ENCODE data around the gene ZNF320. TPM values are rescaled to one million over a fixed set of nuclear protein-coding genes. Genes with fewer than 3 reads are reported as not detected.
A peak's percentile ranks its signal among the peaks of the same experiment; 100 is the strongest.

ZNF320 gene
- total RNA-seq (2014; rRNA removed; shearing (Covaris generic)) = 20.6 and 32.3 TPM in 2 replicates
- 13.6 TPM in 2 replicates for polyA plus RNA-seq (2016; fragmentation: Nextera tagmentation; extraction: Ambion mirVana)
- long read RNA-seq, partial matches to known transcripts = 0 of 2 reads
- long read RNA-seq, other reads (novel, unspliced or antisense) = 2 of 2 reads

- ATAC-seq (peak; percentile 96), DNase-seq (ENCODE audit: low spot score) (peak; percentile 99)
- Mint-ChIP-seq H3K4me1 (peaks cover 19% of the 10 kb centered on the region), H3K4me3 (peak within 1 kb of the TSS; percentile 93), H3K9me3 (peaks cover 2% of the 10 kb centered on the region; the same call in 2 of the 3 replicates), H3K27ac (peak within 1 kb of the TSS; percentile 99), H3K27me3 (ENCODE audit: insufficient read depth, low read depth, poor library complexity) (peaks cover 10% of the 10 kb centered on the region), H3K36me3 (ENCODE audit: low read depth) (peaks cover 31% of the 10 kb centered on the region)
- peak within 1 kb of the TSS; percentile 95 for H3K27ac ChIP-seq (ENCODE audit: low read depth)
- peaks cover 9% of the 10 kb centered on the region for H3K36me3 ChIP-seq (ENCODE audit: insufficient read depth)
- TF ChIP-seq POLR2AphosphoS5 (IDR thresholded peaks at IDR 0.05; ENCODE audit: low read depth) (peak; percentile 96), NANOG (IDR thresholded peaks at IDR 0.05; ENCODE audit: borderline replicate concordance) (no peak)
- H4K20me1 ChIP-seq (replicated peaks; ENCODE audit: insufficient read depth) = peaks cover 16% of the 10 kb centered on the region; the same call in 1 of the 2 replicates
- peaks cover 41% of the 10 kb centered on the region for H3K79me2 ChIP-seq (replicated peaks; ENCODE audit: insufficient read depth)
- no peaks in the 10 kb centered on the region for H3K9me2 ChIP-seq (ENCODE audit: insufficient read depth)
- no peaks in the 10 kb centered on the region for H3K27me3 ChIP-seq (ENCODE audit: insufficient read depth)
- H3K4me2 ChIP-seq = peak within 1 kb of the TSS; percentile 95
- H3F3A ChIP-seq (replicated peaks; ENCODE audit: low read depth) = no peaks in the 10 kb centered on the region; the same call in 1 of the 2 replicates
- peaks cover 19% of the 10 kb centered on the region for H3K4me1 ChIP-seq (ENCODE audit: insufficient read depth)
- peak within 1 kb of the TSS; percentile 52 for H2AFZ ChIP-seq
- H3K4me3 ChIP-seq = peak within 1 kb of the TSS; percentile 97
Measured at GRCh38 chr19:52897138-52897935, at the start of gene ZNF320. Gene ZNF320 (minus strand): TSS chr19:52897635. CDS start chr19:52890255, 7,380 bp downstream.

- peak overlapping the region; percentile 49 for H3K4me3 ChIP-seq
- H3K9me3 Mint-ChIP-seq = peaks cover 51% of the 10 kb centered on the region
- no peak overlapping the region for H3K27ac Mint-ChIP-seq
- ATAC-seq (peak; percentile 85), DNase-seq (ENCODE audit: low spot score) (peak; percentile 99)
- peaks cover 46% of the 10 kb centered on the region for H3K36me3 Mint-ChIP-seq (ENCODE audit: low read depth)
- no peaks in the 10 kb centered on the region for H3K79me2 ChIP-seq (replicated peaks; ENCODE audit: insufficient read depth)
- peaks cover 11% of the 10 kb centered on the region for H3K27me3 Mint-ChIP-seq (ENCODE audit: insufficient read depth, low read depth, poor library complexity)
- peaks cover 31% of the 10 kb centered on the region for H3K36me3 ChIP-seq (ENCODE audit: insufficient read depth)
- H3K4me1 Mint-ChIP-seq = peaks cover 28% of the 10 kb centered on the region
- H3K4me1 ChIP-seq (ENCODE audit: insufficient read depth) = peaks cover 29% of the 10 kb centered on the region
- no peaks in the 10 kb centered on the region for H4K20me1 ChIP-seq (replicated peaks; ENCODE audit: insufficient read depth)
- H3K9me2 ChIP-seq (ENCODE audit: insufficient read depth) = no peaks in the 10 kb centered on the region
- peak overlapping the region; percentile 69 for H3K4me3 Mint-ChIP-seq
- H3K27ac ChIP-seq (ENCODE audit: low read depth) = peak overlapping the region; percentile 27
- H3K4me2 ChIP-seq = peak overlapping the region; percentile 81
- no peaks in the 10 kb centered on the region for H3K27me3 ChIP-seq (ENCODE audit: insufficient read depth)
- no peak overlapping the region for H2AFZ ChIP-seq
- H3F3A ChIP-seq (replicated peaks; ENCODE audit: low read depth) = peaks cover 13% of the 10 kb centered on the region
- TF ChIP-seq REST (IDR thresholded peaks at IDR 0.05; ENCODE audit: unreplicated experiment) (no peak), ZNF462 (CRISPR knock-in tag; IDR thresholded peaks at IDR 0.05) (no peak), EZH2phosphoT487 (IDR thresholded peaks at IDR 0.05; ENCODE audit: unreplicated experiment) (no peak), ZNF331 (CRISPR knock-in tag; IDR thresholded peaks at IDR 0.05; ENCODE audit: low read depth) (no peak)
Measured at GRCh38 chr19:52946322-52947310, 49.2 kb upstream of the ZNF320 start.

Measured in GM23338 (cell line).